CD14-positive monocyte (primary cell): ENCODE data around the gene MYO18A. TPM values are rescaled to one million over a fixed set of nuclear protein-coding genes. Genes with fewer than 3 reads are reported as not detected.

Experiments used
- DNase-seq, 3 donors: peaks; one replicate each; pipeline ENCODE4 v3.0.0-alpha.2; 2011 to 2022
- H2AFZ ChIP-seq: 2 replicates; pipeline ENCODE4 v1.6.0; 2012; ENCODE audit warnings: mild to moderate bottlenecking, low read depth, low read length, inconsistent platforms; ENCODE audit not compliant: insufficient read depth, poor library complexity, severe bottlenecking
- H3K27ac ChIP-seq, 2 donors: 1 replicate in 1 of 2; 2 replicates in 1 of 2; pipeline ENCODE4 v1.5.1; 2012 to 2013; ENCODE audit warnings: low read length in 2 of 2, control low read depth in 1 of 2, inconsistent platforms in 1 of 2, low read depth in 1 of 2, mild to moderate bottlenecking in 1 of 2
- H3K27me3 ChIP-seq, 2 donors: one replicate each; pipeline versions ENCODE4 v1.6.0 to v1.6.1; 2011 to 2013; ENCODE audit warnings: low read length in 2 of 2; ENCODE audit not compliant: control insufficient read depth in 2 of 2, insufficient read depth in 2 of 2
- H3K36me3 ChIP-seq, 2 donors: replicated peaks in 1 of 2; 1 replicate in 1 of 2; 2 replicates in 1 of 2; pipeline versions ENCODE4 v1.5.1 to v1.6.1; 2012 to 2013; ENCODE audit warnings: low read length in 2 of 2, control low read depth in 1 of 2, inconsistent platforms in 1 of 2, mild to moderate bottlenecking in 1 of 2; ENCODE audit not compliant: insufficient read depth in 2 of 2, control insufficient read depth in 1 of 2
- H3K4me1 ChIP-seq, 2 donors: 1 replicate in 1 of 2; 2 replicates in 1 of 2; pipeline versions ENCODE4 v1.5.1 to v1.6.1; 2012 to 2013; ENCODE audit warnings: low read length in 2 of 2, control low read depth in 1 of 2, inconsistent platforms in 1 of 2, mild to moderate bottlenecking in 1 of 2, moderate library complexity in 1 of 2; ENCODE audit not compliant: insufficient read depth in 2 of 2, control insufficient read depth in 1 of 2
- H3K4me2 ChIP-seq: replicated peaks from 2 replicates; pipeline ENCODE3; 2012; ENCODE audit warnings: low read length, moderate library complexity, mild to moderate bottlenecking; ENCODE audit not compliant: poor library complexity, severe bottlenecking; ENCODE audit errors: extremely low read depth
- H3K4me3 ChIP-seq, 3 experiments: fragments of 200-600 bp in 1 of 3; sonication (generic) in 1 of 3; replicated peaks in 1 of 3; 1 replicate in 2 of 3; 2 replicates in 1 of 3; pipeline ENCODE4 v1.5.1; 2011 to 2013; ENCODE audit warnings: low read length in 3 of 3, mild to moderate bottlenecking in 3 of 3, control low read depth in 2 of 3, low read depth in 2 of 3, inconsistent platforms in 1 of 3, moderate library complexity in 1 of 3
- H3K79me2 ChIP-seq: 2 replicates; pipeline ENCODE4 v1.6.0; 2012; ENCODE audit warnings: mild to moderate bottlenecking, control low read depth, inconsistent platforms, low read length, moderate library complexity; ENCODE audit not compliant: insufficient read depth
- H3K9ac ChIP-seq: 2 replicates; pipeline ENCODE4 v1.6.0; 2017; ENCODE audit warnings: low read length, mild to moderate bottlenecking; ENCODE audit not compliant: insufficient read depth, poor library complexity, severe bottlenecking
- H3K9me3 ChIP-seq, 2 donors: replicated peaks in 1 of 2; 1 replicate in 1 of 2; 2 replicates in 1 of 2; pipeline versions ENCODE4 v1.5.1 to v1.6.1; 2012 to 2013; ENCODE audit warnings: low read length in 2 of 2, control low read depth in 1 of 2; ENCODE audit not compliant: control insufficient read depth in 1 of 2, insufficient read depth in 1 of 2
- H4K20me1 ChIP-seq: 2 replicates; pipeline ENCODE4 v1.6.0; 2012; ENCODE audit warnings: mild to moderate bottlenecking, low read length, control low read depth, moderate library complexity; ENCODE audit not compliant: insufficient read depth
- H3K27ac Mint-ChIP-seq, 7 donors: one replicate each; pipeline ENCODE4 v1.8.0; 2020; ENCODE audit warnings: mild to moderate bottlenecking in 7 of 7, mixed read lengths in 7 of 7, moderate library complexity in 6 of 7, inconsistent platforms in 2 of 7
- H3K27me3 Mint-ChIP-seq, 3 donors: one replicate each; pipeline ENCODE4 v1.8.0; 2021 to 2022; ENCODE audit warnings: low read depth in 3 of 3, mild to moderate bottlenecking in 3 of 3, mixed read lengths in 3 of 3, moderate library complexity in 3 of 3, inconsistent platforms in 1 of 3
- H3K36me3 Mint-ChIP-seq, 2 donors: one replicate each; pipeline ENCODE4 v1.8.0; 2020; ENCODE audit warnings: mixed read lengths in 2 of 2, inconsistent platforms in 1 of 2, mild to moderate bottlenecking in 1 of 2
- H3K4me1 Mint-ChIP-seq: one replicate; pipeline ENCODE4 v1.8.0; 2020; ENCODE audit warnings: mild to moderate bottlenecking, mixed read lengths
- H3K4me3 Mint-ChIP-seq, 2 donors: one replicate each; pipeline ENCODE4 v1.8.0; 2020; ENCODE audit warnings: mild to moderate bottlenecking in 2 of 2, mixed read lengths in 2 of 2, moderate library complexity in 1 of 2
- H3K9me3 Mint-ChIP-seq, 7 donors: one replicate each; pipeline ENCODE4 v1.8.0; 2020 to 2022; ENCODE audit warnings: mixed read lengths in 7 of 7, mild to moderate bottlenecking in 6 of 7, moderate library complexity in 6 of 7, inconsistent platforms in 2 of 7
- WGBS: methylation state at CpG from one replicate; pipeline ENCODE4 v1.1.5; 2013; ENCODE audit warnings: missing lambda C conversion rate; ENCODE audit not compliant: insufficient coverage; 5-methylcytosine and 5-hydroxymethylcytosine counted together
- intact Hi-C, 2 donors: fragments of 100-400 bp; cut with micrococcal nuclease; formaldehyde crosslinking; loops; one replicate each; pipeline versions ENCODE4 v1.15.0 to v1.15.1; 2023
- polyA plus RNA-seq, 3 donors: library from polyadenylated mRNA; depleted of rRNA in 1 of 3; unstranded in 2 of 3; stranded (reverse) in 1 of 3; fragments of 300-500 nt in 2 of 3; fragments of >200 nt in 1 of 3; fragmentation: Illumina TruSeq in 2 of 3; gene quantifications; 1 replicate in 2 of 3; 2 replicates in 1 of 3; pipeline ENCODE4 v1.2.3, GENCODE V29; 2012 to 2021
- TF ChIP-seq, protein P1 (sequence below): fragments of 200-600 bp; IDR thresholded peaks from one replicate; pipeline ENCODE4 v1.8.0; 2022; ENCODE audit warnings: antibody characterized with exemption, mild to moderate bottlenecking

MYO18A gene
- polyA plus RNA-seq, 3 donors: 6.3 to 40.2 (median 11.0) TPM

DNA sequence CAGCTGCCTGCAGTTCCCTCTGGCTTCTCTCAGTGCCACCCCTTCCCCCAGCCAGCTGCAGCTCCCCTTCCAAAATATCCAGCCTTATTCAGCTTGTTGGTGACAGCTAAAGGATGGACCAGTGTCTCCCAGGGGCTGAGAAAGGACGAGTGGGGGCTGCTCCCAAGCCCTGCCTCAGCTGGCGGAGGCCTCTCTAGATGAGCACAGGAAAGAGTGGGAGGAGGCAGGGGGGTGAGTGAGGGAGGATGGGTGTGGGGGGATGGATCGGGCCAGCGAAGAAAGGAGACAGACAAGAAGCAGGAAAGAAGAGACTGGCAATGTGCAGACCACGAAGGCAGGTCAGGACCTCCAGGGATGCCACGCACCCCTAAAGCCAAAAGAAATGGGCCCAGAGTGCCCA is 119.7 kb downstream of the MYO18A start:
- 85% methylated on average over 6 of the region's 6 CpGs for WGBS
- TF ChIP-seq, protein P1, sequence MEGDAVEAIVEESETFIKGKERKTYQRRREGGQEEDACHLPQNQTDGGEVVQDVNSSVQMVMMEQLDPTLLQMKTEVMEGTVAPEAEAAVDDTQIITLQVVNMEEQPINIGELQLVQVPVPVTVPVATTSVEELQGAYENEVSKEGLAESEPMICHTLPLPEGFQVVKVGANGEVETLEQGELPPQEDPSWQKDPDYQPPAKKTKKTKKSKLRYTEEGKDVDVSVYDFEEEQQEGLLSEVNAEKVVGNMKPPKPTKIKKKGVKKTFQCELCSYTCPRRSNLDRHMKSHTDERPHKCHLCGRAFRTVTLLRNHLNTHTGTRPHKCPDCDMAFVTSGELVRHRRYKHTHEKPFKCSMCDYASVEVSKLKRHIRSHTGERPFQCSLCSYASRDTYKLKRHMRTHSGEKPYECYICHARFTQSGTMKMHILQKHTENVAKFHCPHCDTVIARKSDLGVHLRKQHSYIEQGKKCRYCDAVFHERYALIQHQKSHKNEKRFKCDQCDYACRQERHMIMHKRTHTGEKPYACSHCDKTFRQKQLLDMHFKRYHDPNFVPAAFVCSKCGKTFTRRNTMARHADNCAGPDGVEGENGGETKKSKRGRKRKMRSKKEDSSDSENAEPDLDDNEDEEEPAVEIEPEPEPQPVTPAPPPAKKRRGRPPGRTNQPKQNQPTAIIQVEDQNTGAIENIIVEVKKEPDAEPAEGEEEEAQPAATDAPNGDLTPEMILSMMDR: no peak
- Histone ChIP-seq H2AFZ (no peak overlapping the region), H3K36me3 (no peaks in the 10 kb centered on the region), H3K4me1 (peaks cover 3 to 7% of the 10 kb centered on the region in 2 donors), H3K9ac (no peak overlapping the region), H3K4me2 (no peak overlapping the region), H3K9me3 (no peaks in the 10 kb centered on the region), H3K27me3 (no peaks in the 10 kb centered on the region), H3K4me3 (no peak overlapping the region), H4K20me1 (no peaks in the 10 kb centered on the region), H3K27ac (no peak overlapping the region), H3K79me2 (no peaks in the 10 kb centered on the region)
- Mint-ChIP-seq H3K9me3 (no peaks in the 10 kb centered on the region), H3K4me1 (peaks cover 4% of the 10 kb centered on the region), H3K27me3 (peaks cover 0 to 14% (median 7%) of the 10 kb centered on the region in 3 donors), H3K4me3 (no peak overlapping the region), H3K27ac (no peak overlapping the region), H3K36me3 (no peaks in the 10 kb centered on the region)
- DNase-seq: no peak
- intact Hi-C loops: no loop called here

DNA sequence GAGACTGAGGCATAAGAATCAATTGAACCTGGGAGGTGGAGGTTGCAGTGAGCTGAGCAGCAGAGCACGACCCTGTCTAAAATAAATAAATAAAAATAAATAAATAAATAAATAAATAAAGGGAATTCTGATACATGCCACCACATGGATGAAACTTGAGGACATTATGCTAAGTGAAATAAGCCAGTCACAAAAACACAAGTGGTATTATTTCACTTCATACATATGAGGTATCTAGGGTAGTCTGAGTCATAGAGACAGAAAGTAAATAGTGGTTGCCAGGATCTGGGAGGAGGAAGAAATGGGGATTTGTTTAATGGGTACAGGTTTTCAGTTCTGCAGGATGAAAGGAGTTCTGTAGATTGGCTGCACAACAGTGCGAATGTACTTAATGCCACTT is 120.9 kb downstream of the MYO18A start:
- H3K27me3 Mint-ChIP-seq: peaks cover 1 to 14% (median 9%) of the 10 kb centered on the region in 3 donors
- Histone ChIP-seq H2AFZ (no peak overlapping the region), H3K4me1 (peaks cover 3 to 7% of the 10 kb centered on the region in 2 donors), H4K20me1 (no peaks in the 10 kb centered on the region), H3K4me3 (no peak overlapping the region), H3K9me3 (no peaks in the 10 kb centered on the region), H3K79me2 (no peaks in the 10 kb centered on the region), H3K36me3 (no peaks in the 10 kb centered on the region), H3K27ac (no peak overlapping the region), H3K27me3 (no peaks in the 10 kb centered on the region), H3K4me2 (no peak overlapping the region), H3K9ac (no peak overlapping the region)
- intact Hi-C loops: no loop called here
- H3K9me3 Mint-ChIP-seq: peaks cover 0 to 1% (median 0%) of the 10 kb centered on the region in 7 donors
- H3K4me3 Mint-ChIP-seq: no peak overlapping the region
- TF ChIP-seq, protein P1: no peak
- no peak for DNase-seq
- H3K4me1 Mint-ChIP-seq: peaks cover 4% of the 10 kb centered on the region
- H3K27ac Mint-ChIP-seq: no peak overlapping the region
- 100% methylated on average over 1 of the region's 2 CpGs for WGBS
- H3K36me3 Mint-ChIP-seq: no peaks in the 10 kb centered on the region
